Measurements from ENCODE around the gene NAGPA.

Gene NAGPA

DNA sequence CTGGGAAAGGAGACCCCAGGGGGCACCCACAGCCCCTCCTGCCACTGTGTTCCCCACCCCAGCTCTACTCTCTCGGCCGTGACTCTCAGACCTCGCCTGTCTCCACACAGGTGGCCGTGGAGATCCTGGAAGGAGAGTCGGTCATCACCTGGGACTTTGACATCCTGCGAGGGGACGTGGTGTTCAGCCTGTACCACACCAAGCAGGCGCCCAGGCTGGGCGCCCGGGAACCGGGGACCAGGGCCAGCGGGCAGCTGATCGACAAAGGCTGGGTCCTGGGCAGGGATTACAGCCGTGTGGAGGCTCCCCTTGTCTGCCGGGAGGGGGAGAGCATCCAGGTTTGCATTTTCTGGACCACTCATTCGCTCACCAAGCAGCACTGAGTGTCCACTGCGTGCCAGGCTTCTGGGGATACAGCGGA is 25.4 kb downstream of the NAGPA start:
- Histone ChIP-seq H3K36me3 (no peaks in the 10 kb centered on the region), H3K4me3 (no peak overlapping the region), H3K4me1 (no peaks in the 10 kb centered on the region), H3K27me3 (peaks cover 0 to 24% of the 10 kb centered on the region in 2 donors), H3K27ac (no peak overlapping the region), H3K9me3 (no peaks in the 10 kb centered on the region)
- intact Hi-C loops (cut with DNase I; ENCODE audit: low total_unique reads) = no loop called here
- TF ChIP-seq, protein P1, sequence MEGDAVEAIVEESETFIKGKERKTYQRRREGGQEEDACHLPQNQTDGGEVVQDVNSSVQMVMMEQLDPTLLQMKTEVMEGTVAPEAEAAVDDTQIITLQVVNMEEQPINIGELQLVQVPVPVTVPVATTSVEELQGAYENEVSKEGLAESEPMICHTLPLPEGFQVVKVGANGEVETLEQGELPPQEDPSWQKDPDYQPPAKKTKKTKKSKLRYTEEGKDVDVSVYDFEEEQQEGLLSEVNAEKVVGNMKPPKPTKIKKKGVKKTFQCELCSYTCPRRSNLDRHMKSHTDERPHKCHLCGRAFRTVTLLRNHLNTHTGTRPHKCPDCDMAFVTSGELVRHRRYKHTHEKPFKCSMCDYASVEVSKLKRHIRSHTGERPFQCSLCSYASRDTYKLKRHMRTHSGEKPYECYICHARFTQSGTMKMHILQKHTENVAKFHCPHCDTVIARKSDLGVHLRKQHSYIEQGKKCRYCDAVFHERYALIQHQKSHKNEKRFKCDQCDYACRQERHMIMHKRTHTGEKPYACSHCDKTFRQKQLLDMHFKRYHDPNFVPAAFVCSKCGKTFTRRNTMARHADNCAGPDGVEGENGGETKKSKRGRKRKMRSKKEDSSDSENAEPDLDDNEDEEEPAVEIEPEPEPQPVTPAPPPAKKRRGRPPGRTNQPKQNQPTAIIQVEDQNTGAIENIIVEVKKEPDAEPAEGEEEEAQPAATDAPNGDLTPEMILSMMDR (IDR thresholded peaks at IDR 0.05) = no peak
- DNase-seq = no peak

DNA sequence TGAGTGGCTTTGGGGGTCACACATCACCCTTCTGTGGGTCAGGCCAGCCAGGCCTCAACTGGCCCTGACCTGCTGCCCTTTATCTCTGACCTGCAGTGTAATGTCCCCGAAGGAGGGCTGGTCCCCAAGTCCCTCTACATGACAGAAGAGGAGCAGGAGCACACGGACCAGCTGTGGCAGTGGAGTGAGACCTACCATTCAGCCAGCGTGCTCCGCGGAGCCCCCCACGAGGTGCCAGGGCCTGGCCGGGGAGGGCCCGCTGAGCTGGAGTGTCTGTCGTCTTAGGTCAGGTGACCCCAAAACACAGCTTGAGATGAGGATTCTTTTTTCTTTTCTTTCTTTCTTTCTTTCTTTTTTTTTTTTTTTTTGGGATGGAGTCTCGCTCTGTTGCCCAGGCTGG is 26.5 kb downstream of the NAGPA start:
- TF ChIP-seq, protein P1 (IDR thresholded peaks at IDR 0.05) = no peak
- H3K4me3 ChIP-seq = no peak overlapping the region
- peaks cover 0 to 28% of the 10 kb centered on the region in 2 donors for H3K27me3 ChIP-seq
- no peaks in the 10 kb centered on the region for H3K9me3 ChIP-seq
- no peak for DNase-seq
- intact Hi-C loops (cut with DNase I; ENCODE audit: low total_unique reads) = no loop called here
- H3K27ac ChIP-seq = no peak overlapping the region
- H3K36me3 ChIP-seq = no peaks in the 10 kb centered on the region
- H3K4me1 ChIP-seq = no peaks in the 10 kb centered on the region

- peaks cover 0 to 23% of the 10 kb centered on the region in 2 donors for H3K27me3 ChIP-seq
- H3K4me3 ChIP-seq = no peak overlapping the region
- TF ChIP-seq, protein P1 (IDR thresholded peaks at IDR 0.05) = no peak
- no peak for DNase-seq
- no peak overlapping the region for H3K27ac ChIP-seq
- no peaks in the 10 kb centered on the region for H3K9me3 ChIP-seq
- intact Hi-C loops (cut with DNase I; ENCODE audit: low total_unique reads) = no loop called here
- no peaks in the 10 kb centered on the region for H3K4me1 ChIP-seq
- no peaks in the 10 kb centered on the region for H3K36me3 ChIP-seq
Observed at GRCh38 chr16:5006348-5007193, 27.2 kb downstream of the NAGPA start.

- H3K27me3 ChIP-seq = peaks cover 0 to 19% of the 10 kb centered on the region in 2 donors
- DNase-seq = no peak
- H3K27ac ChIP-seq = no peak overlapping the region
- H3K9me3 ChIP-seq = no peaks in the 10 kb centered on the region
- no peaks in the 10 kb centered on the region for H3K36me3 ChIP-seq
- H3K4me3 ChIP-seq = no peak overlapping the region
- no peaks in the 10 kb centered on the region for H3K4me1 ChIP-seq
- TF ChIP-seq, protein P1 (IDR thresholded peaks at IDR 0.05) = no peak
- intact Hi-C loops (cut with DNase I; ENCODE audit: low total_unique reads) = no loop called here
Observed at GRCh38 chr16:5005916-5006315, 27.8 kb downstream of the NAGPA start.

DNA sequence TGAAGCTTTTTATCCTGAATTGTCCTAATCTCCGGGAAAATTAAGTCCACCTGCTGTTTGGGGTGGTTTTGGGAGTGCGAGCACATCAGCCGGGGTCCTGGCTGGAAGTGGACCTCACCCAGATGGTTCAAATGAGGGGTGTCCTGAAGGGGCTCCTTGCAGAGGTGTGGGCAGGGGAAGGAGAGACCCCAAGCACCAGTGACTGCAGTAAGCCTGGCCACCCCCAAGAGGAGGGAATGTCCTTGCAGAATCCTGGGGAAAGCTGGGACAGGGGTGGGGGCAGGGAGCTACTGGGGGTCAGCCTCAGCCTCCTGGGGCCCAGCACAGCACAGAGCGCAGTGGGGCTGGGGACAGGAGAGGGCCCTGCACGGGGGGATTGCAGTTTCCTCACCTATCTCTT is 29.4 kb downstream of the NAGPA start:
- no peak overlapping the region for H3K4me3 ChIP-seq
- H3K36me3 ChIP-seq = no peaks in the 10 kb centered on the region
- no peaks in the 10 kb centered on the region for H3K9me3 ChIP-seq
- H3K27ac ChIP-seq = no peak overlapping the region
- H3K4me1 ChIP-seq = no peaks in the 10 kb centered on the region
- DNase-seq = no peak
- TF ChIP-seq, protein P1 (IDR thresholded peaks at IDR 0.05) = no peak
- intact Hi-C loops (cut with DNase I; ENCODE audit: low total_unique reads) = no loop called here
- H3K27me3 ChIP-seq = peaks cover 0 to 14% of the 10 kb centered on the region in 2 donors

All from tibial artery (tissue), 4 donors.